ENCODE data around the gene IFT172.
A peak's percentile ranks its signal among the peaks of the same experiment; 100 is the strongest.

Gene IFT172

GRCh38 chr2:27412419-27413152 is 77.0 kb downstream of the IFT172 start:
- TF ChIP-seq, protein P1, sequence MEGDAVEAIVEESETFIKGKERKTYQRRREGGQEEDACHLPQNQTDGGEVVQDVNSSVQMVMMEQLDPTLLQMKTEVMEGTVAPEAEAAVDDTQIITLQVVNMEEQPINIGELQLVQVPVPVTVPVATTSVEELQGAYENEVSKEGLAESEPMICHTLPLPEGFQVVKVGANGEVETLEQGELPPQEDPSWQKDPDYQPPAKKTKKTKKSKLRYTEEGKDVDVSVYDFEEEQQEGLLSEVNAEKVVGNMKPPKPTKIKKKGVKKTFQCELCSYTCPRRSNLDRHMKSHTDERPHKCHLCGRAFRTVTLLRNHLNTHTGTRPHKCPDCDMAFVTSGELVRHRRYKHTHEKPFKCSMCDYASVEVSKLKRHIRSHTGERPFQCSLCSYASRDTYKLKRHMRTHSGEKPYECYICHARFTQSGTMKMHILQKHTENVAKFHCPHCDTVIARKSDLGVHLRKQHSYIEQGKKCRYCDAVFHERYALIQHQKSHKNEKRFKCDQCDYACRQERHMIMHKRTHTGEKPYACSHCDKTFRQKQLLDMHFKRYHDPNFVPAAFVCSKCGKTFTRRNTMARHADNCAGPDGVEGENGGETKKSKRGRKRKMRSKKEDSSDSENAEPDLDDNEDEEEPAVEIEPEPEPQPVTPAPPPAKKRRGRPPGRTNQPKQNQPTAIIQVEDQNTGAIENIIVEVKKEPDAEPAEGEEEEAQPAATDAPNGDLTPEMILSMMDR (IDR thresholded peaks at IDR 0.05; ENCODE audit: low read depth, low read length): no peak
- H3K4me3 ChIP-seq (replicated peaks in 1 of 2; ENCODE audit: low read depth in 2 of 2, low read length in 2 of 2): no peak overlapping the region
- DNase-seq (ENCODE audit: low read depth in 2 of 2): no peak

GRCh38 chr2:27409321-27410073 is 80.0 kb downstream of the IFT172 start, which contains the start of gene PPM1G:
Gene PPM1G (minus strand): TSS chr2:27409591. CDS start chr2:27409422, 169 bp downstream.
- H3K4me3 ChIP-seq (replicated peaks in 1 of 2; ENCODE audit: low read depth in 2 of 2, low read length in 2 of 2): peak within 1 kb of the TSS; percentile 98 to 99
- TF ChIP-seq, protein P1 (IDR thresholded peaks at IDR 0.05; ENCODE audit: low read depth, low read length): no peak
- DNase-seq (ENCODE audit: low read depth in 2 of 2): peak; percentile 92 to 94

- TF ChIP-seq, protein P1 (IDR thresholded peaks at IDR 0.05; ENCODE audit: low read depth, low read length): no peak
- peak; percentile 14 to 16 for DNase-seq (ENCODE audit: low read depth in 2 of 2)
- H3K4me3 ChIP-seq (replicated peaks in 1 of 2; ENCODE audit: low read depth in 2 of 2, low read length in 2 of 2): peak overlapping the region; percentile 98 to 99
These were observed 80.8 kb downstream of the IFT172 start for GRCh38 chr2:27408601-27409320.

- DNase-seq (ENCODE audit: low read depth in 2 of 2): peak; percentile 68 to 76
- TF ChIP-seq, protein P1 (IDR thresholded peaks at IDR 0.05; ENCODE audit: low read depth, low read length): peak; percentile 60
- H3K4me3 ChIP-seq (replicated peaks in 1 of 2; ENCODE audit: low read depth in 2 of 2, low read length in 2 of 2): peak overlapping the region; percentile 98 to 99
These were observed 81.6 kb downstream of the IFT172 start for GRCh38 chr2:27407798-27408491.

DNA sequence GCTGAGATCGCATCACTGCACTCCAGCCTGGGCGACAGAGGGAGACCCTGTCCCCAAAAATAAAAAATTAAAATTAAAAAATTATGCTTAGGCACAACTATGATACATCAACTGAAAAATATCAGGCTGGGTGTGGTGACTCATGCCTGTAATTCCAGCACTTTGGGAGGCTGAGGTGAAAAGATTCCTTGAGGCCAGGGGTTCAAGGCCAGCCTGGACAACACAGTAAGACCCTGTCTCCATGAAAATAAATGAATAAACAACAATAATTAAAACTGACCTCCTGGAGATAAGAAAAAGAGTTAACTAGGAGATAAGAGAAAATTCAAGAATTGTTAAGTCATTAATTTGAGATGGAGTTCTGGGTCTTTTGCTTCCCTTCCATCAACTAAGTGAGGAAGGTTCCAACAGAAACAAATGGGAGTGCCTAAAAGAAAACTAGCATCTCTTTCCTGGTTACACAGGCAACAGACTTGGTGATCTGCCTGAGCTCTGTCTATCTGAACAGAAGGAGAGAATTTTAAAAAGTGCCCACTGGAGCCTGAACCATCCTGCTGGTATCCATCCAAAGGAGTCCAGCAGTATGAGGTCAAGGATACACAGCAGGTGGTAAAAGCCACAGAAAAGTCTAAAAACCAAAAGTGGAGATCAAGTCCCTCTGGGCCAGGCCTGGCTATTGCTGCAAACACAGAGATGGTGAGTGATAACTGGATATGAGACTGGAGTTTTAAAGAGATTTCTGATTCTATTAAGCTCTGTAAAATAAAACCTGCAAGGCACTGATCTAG is 89.0 kb downstream of the IFT172 start:
- no peak for DNase-seq (ENCODE audit: low read depth in 2 of 2)
- TF ChIP-seq, protein P1 (IDR thresholded peaks at IDR 0.05; ENCODE audit: low read depth, low read length): no peak
- H3K4me3 ChIP-seq (replicated peaks in 1 of 2; ENCODE audit: low read depth in 2 of 2, low read length in 2 of 2): no peak overlapping the region
